Iris pigment epithelial cell (primary cell): ENCODE measurements around the gene SHE.

ENCODE experiments used
- DNase-seq: peaks from one replicate; pipeline ENCODE4 v3.0.0-alpha.2; 2011; ENCODE audit warnings: low read depth

The SHE gene

GRCh38 chr1:154479764-154480421, 22.3 kb downstream of the SHE start:
- DNase-seq = peak; percentile 80

DNA sequence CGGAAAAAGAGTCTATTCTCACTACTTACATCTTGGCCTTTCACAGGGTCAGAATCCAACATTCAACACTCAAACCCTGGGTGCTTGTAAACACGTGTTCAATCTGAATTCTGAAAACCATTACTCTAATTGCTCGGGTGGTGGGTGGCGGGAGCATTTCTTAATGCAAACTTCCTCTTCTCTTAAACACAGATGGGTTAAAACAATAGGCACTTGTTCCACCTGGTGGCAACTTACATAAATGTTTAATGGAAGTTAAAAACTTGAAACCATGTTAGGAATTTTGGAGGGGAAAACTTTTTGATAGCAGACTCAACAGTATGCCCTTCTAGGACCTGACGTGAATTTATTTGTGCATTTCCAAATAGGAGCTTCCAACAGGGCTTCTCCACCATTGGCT, 23.6 kb downstream of the SHE start:
- no peak for DNase-seq

DNA sequence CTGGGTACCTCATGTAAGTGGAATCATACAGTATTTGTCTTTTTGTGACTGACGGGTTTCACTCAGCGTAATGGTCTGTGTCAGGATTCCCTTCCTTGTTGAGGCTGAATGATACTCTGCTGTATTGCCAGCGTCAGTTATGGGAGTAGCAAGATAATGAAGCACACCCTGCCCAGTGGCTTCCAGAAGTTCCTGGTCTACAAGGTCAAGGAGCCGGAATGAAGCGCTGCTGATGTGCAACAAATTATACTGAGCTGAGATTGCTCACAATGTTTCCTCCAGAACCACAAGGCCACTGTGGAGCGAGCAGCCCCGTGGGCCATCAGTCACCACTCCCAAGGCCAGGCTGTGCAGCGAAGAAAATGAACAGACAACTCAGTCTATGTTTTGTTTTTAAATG, 24.2 kb downstream of the SHE start:
- no peak for DNase-seq

DNA sequence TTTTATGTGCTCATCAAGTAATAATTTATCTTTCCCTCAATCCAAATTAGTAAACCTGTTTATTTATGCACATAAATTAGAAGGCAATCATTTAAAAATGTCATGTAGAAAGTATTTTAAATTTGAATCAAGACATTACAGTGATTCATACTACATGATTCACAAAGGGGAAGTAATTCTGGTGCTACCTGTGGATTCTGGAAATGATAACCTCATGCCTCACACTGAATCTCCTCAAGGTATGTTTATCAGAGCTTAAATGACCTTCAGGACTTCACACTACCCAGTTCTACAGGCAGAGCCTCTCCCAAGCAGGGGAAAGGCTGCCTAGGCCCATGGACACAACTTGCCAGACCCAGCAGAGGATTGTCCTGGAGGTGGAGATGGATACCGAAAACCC, 25.4 kb downstream of the SHE start:
- no peak for DNase-seq

DNA sequence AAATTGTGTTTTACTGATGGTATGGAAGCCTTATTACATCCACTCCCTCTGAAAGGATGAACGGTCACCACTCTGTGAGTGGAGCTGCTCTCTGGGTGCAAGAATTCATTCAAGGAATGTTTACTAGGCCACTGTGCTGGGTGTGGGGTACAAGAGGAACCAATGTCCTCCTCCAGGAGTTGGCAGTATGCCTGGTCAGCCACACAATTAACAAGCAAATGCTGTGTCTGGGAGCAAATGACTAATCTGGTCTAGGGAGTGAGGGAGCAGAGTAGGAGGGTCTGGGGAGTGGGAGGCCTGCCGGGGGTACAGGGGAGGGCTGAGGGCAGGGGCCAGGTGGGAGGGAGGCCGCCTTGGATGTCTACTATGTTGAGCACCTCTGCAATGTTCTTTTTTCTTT, 27.4 kb downstream of the SHE start:
- DNase-seq = peak; percentile 78

DNA sequence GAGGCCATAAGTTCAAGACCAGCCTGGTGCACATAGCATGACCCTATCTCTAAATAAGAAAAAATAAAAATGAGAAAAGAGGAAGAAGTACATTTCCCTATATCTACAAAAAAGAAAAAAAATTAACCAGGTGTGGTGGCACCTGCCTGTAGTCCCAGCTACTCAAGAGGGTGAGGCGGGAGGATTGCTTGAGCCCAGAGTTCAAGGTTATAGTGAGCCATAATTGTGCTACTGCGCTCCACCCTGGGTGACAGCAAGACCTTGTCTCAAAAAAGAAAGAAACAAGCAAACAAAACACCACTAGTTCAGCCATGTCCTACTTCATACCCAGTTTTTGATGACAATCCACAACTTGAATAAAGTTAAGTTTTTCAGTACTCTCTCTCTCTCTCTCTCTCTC, 30.9 kb downstream of the SHE start:
- DNase-seq = no peak

- DNase-seq = no peak
These were observed 32.2 kb downstream of the SHE start for GRCh38 chr1:154469844-154470560.

DNA sequence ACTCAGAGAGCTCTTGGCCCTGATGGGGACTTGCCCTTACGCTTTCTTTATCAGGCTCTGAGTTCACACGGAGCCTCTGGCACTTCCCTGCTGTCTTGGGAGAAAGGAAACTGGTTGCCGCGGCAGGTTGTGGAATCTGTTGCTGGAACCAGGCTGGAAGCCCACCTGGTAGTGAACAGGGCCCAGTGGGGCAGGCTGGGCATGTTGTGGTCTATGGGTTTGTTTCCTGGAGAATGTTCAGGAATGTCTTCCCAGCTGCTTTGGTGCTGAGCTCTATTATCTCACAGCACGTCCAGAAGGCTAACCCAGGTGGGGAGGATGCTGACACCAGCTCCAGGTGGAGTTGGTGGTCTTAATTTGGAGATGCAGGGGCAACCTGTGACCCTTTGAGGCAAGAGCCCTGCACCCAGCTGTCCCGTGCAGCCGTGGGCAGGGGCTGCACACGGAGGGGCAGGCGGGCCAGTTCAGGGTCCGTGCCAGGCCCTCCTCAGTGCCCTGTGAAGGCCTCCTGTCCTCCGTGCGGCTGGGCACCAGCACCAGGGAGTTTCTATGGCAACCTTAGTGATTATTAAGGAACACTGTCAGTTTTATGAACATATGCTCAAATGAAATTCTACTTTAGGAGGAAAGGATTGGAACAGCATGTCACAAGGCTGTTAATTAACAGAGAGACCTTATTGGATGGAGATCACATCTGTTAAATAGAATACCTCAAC, 33.5 kb downstream of the SHE start:
- DNase-seq = no peak

DNA sequence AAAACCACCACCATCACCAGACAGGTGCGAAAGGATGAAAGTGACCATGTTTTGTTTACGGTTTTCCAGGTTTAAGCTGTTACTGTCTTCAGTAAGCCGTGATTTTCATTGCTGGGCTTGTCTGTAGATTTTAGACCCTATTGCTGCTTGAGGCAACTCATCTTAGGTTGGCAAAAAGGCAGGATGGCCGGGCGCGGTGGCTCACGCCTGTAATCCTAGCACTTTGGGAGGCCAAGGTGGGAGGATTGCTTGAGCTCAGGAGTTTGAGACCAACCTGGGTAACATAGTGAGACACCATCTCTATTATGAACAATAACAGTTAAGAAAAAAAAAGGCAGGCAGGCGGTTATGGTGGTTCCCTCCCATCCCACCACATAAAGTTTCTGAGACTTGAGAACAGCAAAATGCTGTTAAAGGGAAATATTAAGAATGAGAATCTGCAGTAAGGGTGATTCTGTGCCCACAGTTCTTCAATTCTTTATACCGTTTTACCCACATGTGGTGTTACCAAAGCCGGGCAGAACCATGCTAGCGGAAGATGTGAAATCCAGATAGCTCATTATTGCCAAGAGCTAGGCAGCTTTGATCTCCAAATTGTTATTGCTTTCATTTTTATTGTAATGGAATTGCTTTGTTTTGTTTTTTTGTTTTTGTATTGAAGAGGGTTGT, 34.6 kb downstream of the SHE start:
- DNase-seq = no peak

- no peak for DNase-seq
These were observed 35.2 kb downstream of the SHE start for GRCh38 chr1:154466921-154467417.

DNA sequence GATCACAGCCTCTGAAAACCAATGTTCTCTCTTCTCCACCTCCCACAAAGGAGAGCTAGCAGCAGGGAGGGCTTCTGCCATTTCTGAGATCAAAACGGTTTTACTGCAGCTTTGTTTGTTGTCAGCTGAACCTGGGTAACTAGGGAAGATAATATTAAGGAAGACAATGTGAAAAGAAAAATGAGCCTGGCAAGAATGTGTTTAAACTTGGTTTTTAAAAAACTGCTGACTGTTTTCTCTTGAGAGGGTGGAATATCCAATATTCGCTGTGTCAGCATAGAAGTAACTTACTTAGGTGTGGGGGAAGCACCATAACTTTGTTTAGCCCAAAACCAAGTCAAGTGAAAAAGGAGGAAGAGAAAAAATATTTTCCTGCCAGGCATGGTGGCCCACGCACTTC, 36.0 kb downstream of the SHE start:
- DNase-seq = no peak

- no peak for DNase-seq
These were observed 36.5 kb downstream of the SHE start for GRCh38 chr1:154465621-154466195.

DNA sequence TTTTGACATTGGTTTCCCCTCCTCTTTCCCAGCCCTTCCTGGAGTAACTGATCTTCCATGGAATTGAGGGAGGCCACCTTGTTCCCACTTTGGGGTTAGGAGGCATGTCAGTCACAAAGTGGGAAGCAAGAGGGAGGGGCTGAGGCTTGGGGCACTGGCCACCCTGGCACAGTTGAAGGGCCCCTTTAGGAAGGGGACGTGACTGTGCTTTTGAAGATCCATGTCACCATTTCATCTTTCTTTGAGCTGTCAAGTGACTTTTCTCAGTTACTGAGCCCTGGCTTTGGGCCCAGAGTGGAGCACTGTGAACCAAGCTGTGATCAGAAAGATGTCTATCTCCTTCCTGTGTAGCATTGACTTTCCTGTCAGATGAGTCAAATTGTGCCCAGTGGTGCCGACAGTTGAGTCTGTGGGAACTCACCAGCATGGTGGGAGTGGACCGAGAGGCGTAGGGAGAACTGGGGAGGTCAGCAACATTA, 38.7 kb downstream of the SHE start:
- no peak for DNase-seq

- no peak for DNase-seq
These were observed 41.4 kb downstream of the SHE start for GRCh38 chr1:154460695-154461260.

DNA sequence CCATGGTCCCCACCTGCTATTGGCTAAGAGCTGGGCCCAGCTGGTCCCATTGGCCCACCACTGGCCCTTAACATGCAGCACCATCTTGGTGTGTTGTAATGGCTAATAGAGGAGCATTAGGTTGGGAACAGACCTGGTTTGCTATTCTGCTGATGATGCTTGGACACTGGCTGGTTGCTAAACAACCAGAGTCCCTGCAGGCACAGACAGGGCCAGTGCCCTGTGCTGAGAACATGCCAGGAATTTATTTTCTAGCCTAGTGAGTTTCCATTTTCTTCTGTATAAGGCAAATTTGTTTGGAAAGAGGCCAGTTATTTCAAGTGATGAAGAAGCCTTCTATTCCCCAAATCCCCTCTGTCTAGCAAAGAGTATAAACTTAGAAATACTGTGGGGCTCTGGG, 43.1 kb downstream of the SHE start:
- DNase-seq = no peak

DNA sequence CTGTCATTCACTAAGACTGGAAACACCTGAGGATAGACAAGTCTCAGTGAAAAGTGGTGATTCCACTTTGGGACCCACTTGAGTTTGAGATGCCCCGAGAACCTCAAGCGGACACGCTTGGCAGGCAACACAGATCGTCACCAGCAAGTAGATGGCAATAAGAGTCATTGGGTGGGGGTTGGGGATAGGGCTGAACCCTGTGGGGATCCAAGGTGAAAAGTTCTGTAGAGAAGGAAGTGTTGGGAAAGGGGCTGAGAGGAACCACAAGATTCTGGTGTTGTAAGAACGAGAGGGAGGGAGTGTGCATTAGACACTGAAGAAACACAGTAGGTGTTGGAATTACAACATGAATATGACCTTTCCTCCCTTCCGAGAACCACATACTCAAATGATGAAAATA, 45.6 kb downstream of the SHE start:
- no peak for DNase-seq

DNA sequence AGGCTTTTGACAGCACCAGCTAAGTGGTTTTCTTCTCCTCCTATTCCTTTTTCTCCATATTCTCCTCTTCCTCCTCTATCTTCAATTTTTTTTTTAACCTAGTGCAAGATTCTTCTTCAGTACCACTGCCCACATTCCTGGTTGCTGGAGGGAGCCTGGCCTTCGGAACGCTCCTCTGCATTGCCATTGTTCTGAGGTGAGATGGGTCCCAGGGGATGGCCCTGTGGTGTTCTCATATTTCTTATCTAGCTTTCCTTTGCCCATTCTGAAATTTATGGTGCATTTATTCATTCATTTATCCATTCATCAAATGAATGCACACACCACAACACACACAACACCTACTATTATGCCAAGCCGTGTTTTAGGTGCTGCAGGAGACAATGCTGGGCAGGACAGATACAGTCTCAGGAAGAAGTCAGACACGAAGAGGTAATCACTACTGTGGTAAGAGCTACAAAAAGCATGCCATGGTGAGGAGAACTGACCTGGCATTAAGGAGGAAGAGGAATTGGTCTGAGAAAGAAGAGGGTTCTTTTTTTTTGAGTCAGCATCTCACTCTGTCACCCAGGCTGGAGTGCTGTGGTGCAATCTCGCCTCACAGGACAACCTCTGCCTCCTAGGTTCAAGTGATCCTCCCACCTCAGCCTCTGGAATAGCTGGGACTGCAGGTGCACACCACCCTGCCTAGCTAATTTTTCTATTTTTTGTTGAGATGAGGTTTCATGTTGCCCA, 47.7 kb downstream of the SHE start:
- DNase-seq = no peak

DNA sequence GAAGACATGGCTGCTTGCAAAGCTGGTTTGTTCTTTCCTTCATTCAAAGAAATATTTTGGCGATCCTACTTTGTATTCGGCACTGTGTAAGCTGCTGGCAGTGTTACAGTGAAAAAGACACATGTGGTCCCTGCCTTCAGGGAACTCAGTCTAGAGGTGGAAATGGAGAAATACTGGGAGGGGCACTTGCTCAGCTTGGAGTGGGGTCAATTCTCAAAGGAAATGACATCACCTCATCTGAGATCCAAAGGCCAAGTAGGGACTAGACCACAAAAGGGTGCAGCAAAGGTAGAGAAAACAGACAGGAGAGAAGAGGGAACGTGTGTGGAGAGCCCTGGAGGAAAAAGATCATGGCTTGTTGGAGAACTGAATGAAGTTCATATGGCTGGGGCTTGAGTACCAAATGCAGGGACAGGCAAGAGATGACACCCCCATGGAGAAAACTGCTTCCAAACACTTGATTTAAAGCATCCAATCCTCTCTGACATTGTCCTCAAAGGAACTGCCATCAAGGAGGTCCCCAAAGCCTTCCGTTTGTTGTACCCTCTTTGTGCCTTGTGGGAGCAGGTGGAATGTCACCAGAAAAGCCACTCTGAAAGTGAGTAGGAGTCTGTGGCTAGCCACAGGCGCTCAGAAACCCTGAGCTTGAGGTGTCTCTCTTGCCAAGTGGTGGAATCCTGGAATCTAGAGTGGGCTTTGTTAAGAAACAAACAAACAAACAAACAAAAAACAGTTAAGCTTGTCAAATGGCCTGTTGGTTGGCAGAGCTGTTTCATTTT, 48.4 kb downstream of the SHE start:
- peak; percentile 63 for DNase-seq

DNA sequence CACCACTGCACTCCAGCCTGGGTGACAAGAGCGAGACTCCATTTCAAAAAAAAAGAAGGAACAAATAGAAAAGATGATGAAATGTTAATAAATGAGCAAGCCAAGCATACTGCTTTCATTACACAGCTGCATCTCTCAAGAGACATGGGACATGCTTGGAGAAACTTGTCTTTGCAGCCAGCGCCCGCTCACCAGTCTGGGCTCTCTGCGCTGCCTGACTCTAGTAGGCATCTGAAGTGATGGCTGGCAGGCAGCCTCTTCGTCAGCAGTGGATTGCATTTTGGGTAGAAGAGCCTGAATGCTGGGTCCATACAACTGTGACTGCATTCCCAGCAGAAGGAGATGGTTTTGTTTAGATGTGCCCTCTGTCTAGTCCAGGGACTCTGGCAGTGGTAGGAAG, 49.1 kb downstream of the SHE start:
- no peak for DNase-seq

DNA sequence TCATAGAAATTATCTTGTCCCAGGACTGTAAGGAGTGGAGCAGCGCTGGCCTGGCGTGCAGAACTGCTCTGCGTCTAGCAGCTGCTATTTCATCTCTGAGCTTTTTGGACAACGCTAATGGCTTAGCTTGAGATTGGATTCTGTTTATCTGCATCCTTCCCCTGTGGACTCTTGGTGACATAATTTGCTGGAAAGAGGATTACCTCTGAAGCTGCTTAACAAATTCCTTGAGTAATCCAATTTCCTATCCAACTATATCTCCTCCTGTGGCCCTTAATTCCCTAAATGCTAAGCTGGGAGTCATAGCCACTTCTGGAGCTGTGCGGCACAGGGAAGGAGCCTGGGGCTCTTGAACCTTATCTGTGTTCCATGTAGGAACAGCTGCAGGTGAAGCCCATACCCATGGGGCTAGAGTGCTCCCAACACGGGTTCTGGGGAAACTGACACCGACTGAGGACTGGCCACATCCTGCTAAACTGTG, 53.8 kb downstream of the SHE start:
- DNase-seq = no peak
